Hepatocyte (in vitro differentiated cells): ENCODE results near the gene KNOP1.

Experiments
- CTCF ChIP-seq: fragments of 200-600 bp; sonication (generic); IDR thresholded peaks from 2 replicates; pipeline ENCODE4 v1.5.1; 2016; ENCODE audit warnings: antibody characterized with exemption, mild to moderate bottlenecking; ENCODE audit not compliant: poor library complexity
- EZH2 ChIP-seq: fragments of 200-600 bp; sonication (generic); IDR thresholded peaks from 2 replicates; pipeline ENCODE4 v1.6.1; 2016; ENCODE audit warnings: antibody characterized with exemption, mild to moderate bottlenecking, borderline replicate concordance
- EZH2phosphoT487 ChIP-seq: fragments of 200-600 bp; sonication (generic); IDR thresholded peaks from one replicate; pipeline ENCODE4 v1.6.1; 2018; ENCODE audit warnings: antibody characterized with exemption, mild to moderate bottlenecking, low read depth, moderate library complexity; ENCODE audit not compliant: unreplicated experiment, severe bottlenecking

- TF ChIP-seq EZH2 (no peak), CTCF (no peak), EZH2phosphoT487 (no peak)
Measured at GRCh38 chr16:19710191-19710908, 7.7 kb downstream of the KNOP1 start.
